Hematopoietic multipotent progenitor cell (in vitro differentiated cells): Measurements from ENCODE around the gene SRGN. TPM values are rescaled to one million over a fixed set of nuclear protein-coding genes. Genes with fewer than 3 reads are reported as not detected.
A peak's percentile ranks its signal among the peaks of the same experiment; 100 is the strongest.
"Not testable (repeated sequence)": the region's sequence is repeated elsewhere in the genome, so short reads cannot be mapped to it uniquely, and the experiment has no call there.

Source experiments
- DNase-seq, 3 donors: peaks; one replicate each; pipeline ENCODE4 v3.0.0-alpha.2; 2011 to 2015; ENCODE audit warnings: low read depth in 2 of 3, low spot score in 2 of 3
- total RNA-seq: library from RNA; depleted of rRNA; stranded (reverse); fragments of >200 nt; gene quantifications from one replicate; pipeline ENCODE4 v1.2.3, GENCODE V29; 2012

SRGN gene, protein sequence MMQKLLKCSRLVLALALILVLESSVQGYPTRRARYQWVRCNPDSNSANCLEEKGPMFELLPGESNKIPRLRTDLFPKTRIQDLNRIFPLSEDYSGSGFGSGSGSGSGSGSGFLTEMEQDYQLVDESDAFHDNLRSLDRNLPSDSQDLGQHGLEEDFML
- 265 TPM for total RNA-seq

DNA sequence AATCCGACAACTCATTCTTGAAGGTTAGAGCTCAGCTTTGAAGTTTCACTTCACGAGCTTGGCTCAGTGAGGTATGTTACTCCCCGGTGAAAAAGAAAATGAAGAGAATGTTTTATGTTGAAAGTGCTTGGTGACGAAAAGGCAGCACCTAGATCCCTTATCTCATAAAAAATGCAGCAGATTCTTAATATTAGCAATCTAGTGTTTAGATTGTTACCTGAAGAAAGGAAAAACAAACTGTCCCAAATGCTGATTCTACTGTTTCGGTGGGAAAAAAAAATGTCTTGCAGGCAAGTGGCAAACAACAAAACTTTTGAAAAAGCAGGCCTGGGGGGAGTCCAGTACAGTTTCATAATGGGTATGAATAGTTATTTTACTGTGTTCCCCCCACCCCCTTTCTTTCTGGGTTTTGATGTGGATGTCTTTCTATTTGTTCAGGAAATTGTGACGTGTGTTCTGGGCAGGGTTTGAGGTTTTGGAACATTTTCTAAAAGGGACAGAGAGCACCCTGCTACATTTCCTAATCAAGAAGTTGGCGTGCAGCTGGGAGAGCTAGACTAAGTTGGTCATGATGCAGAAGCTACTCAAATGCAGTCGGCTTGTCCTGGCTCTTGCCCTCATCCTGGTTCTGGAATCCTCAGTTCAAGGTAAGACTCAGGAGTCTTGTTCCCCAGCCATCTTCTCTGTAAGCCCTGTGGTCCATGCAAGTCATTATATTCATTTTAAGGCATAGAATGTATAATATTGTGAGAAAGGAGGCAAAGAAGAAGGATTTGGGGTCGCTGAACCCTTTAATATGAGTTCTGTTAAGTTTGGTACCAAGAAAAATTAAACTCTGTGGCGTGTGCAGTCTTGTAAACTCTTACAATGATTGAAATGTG lies at the start of gene SRGN:
TSS of gene SRGN (plus strand) at position 514 of the 881 bp plus-strand sequence. CDS start at position 569, 55 bp downstream.
- peak; percentile 79 to 97 (median 88) for DNase-seq

DNA sequence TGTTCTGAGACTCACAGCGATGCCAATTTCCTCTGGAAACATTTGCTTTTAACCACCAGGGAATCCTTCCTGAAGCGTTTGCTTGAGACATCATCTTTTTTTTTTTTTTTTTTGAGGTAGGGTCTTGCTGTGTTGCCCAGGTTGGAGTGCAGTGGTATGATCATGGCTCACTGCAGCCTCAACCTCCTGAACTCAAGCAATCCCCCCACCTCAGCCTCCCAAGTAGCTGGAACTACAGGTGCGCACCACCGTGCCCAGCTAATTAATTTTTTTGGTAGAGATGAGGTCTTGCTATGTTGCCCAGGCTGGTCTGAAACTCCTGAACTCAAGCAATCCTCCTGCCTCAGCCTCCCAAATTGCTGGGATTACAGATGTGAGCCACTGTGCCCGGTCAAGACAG lies 47.0 kb upstream of the SRGN start:
- not testable (repeated sequence) for DNase-seq

DNA sequence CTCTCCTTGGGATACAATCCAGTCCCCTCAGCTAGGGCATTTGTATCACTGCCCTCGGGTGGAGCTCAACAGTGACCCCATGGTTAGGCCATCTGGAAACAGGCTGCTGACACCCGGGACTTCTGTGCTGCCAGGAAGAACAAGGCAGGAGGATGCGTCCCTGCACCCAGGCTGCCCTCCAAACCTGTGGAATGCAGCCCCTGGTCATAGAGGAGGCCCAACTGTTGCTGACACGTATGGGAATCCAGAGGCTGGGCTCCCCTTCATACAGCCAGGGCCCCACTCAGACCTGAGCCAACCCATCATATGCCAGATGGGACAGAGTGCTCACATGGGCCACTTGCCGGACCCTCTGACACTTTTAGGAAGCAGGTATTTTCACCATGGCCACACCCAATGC lies 45.5 kb upstream of the SRGN start:
- DNase-seq = no peak

DNA sequence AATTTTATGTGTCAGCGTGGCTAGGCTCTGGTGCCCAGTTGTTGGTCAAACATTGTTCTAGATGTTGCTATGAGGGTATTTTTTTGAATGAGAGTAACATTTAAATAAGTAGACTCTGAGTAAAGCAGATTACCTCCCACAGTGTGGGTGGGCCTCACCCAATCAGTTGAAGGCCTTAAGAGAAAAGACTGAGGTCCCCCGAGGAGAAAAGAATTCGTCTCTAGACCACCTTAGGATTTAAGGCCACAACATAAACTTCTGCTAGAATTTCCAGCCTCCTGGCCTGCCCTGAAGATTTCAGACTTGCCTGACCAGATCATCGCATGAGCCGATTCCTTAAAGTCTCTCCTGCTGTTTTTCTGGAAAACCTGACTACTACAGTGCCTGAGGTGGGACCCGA lies 45.1 kb upstream of the SRGN start:
- no peak for DNase-seq

DNA sequence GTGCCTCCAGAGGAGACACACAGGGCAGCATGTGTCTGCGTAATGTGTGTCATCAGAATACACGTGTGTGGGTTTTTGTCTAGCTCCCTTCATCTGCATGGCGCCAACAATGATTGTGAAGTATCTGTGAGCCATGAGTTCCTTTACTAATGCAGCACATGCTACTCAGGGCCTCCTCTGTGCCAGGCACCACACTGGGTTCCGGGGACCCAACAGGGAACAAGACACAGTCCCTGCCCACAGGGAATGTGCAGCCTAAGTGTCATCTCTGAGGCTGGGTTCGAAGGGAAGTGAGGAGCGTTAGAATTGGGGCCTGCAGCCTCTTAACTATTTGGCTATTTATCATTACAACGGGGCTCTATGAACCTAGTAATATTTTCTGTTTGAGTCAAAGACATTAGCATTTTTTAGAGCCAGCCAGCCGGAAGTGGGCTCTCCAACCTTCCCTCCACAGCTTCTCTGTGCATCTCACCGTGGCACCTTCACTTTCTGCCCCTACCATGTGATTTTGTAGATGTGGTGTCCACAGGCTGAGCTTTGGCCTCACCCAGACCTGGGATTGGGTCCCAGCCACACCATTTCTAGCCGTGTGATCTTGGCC lies 43.9 kb upstream of the SRGN start:
- no peak for DNase-seq

DNA sequence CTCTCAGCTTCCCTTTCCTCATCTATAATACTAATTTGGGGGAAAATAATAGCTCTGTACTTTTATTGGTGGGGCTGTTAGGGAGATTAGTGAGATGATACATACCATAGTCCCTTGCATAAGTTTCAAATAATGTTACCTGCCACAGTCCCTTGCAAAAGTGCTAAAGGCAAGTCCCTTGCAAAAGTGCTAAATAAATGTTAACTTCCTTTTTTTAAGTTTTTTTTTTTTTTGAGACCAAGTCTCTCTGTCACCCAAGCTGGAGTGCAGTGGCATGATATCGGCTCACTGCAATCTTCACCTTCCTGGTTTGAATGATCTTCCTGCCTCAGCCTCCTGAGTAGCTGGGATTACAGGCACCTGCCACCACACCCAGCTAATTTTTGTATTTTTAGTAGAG lies 43.4 kb upstream of the SRGN start:
- peak in 1 of 3 donors; percentile 62 for DNase-seq

DNA sequence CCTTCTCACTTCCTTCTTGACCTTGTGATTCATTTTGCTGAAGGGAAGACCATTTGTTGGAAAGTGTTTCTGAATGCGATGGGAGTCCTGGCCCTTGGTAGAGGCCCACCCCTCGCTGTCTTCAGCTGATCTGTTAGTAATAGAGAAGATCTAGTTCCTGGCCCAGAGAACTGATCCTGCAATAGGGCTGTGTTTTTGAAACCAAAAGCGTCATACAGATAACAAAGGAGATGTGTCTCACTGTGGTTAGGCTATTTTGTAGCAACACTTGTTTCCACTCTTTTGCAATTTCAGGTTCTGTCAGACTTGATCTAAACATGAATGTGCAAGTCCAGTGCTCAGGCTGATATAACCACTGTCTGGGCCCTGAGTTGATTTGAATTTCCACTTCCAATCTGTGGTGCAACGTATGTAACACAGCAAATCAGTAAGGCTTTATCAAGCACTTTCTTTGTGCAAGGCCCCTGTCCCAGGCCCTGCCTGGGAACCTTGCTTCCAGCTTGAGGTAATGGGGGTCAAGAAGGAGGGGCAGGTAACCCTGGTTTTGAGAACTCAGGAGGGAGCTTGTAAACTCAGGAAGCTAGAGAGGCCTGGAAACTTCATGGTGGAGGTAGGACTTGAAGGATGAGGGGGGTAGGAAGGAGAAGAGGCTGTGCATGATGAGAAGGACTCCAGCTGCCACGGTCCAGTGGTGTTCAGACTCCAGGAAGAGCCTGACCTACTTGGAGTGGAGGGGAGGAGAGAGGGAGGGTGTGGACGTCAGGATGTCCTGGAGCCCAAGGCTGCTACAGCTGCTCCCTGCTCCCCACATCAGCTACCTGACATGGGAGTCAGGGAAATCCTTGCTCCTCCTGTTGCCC lies 42.2 kb upstream of the SRGN start:
- DNase-seq = peak in 1 of 3 donors; percentile 51

DNA sequence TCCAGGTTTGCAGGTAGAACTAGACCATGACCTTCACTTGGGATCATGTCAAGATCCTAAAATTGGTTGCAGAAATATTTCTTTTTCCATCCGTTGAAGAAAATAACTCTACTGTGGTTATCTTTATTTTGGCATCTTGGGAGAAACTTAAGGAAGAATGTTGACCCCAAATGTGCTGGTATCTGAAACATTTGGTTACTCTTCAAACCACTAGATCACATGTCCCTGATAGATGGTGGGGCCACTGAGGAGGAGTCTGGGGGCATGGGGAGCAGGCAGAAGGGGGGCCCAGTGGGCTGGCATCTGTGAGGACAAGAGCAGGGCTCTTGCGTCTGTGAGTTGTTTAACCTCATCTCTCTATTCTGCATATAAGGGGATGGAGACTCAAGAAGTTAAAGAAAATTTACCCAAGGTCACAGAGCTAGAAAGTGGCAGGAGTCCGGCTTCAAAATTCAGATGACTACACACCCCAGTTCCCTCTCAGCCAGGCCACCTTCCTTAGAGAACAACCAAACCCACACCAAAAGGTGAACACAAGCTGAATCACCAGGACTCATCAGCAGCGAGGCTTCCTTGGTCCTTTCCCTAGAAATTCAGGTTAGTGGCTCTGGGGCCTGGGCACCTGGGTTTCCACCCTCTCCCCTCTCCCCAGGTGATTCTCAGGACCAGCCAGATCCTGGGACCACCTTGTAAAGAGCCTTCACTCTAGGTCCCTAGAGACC lies 40.6 kb upstream of the SRGN start:
- no peak for DNase-seq

DNA sequence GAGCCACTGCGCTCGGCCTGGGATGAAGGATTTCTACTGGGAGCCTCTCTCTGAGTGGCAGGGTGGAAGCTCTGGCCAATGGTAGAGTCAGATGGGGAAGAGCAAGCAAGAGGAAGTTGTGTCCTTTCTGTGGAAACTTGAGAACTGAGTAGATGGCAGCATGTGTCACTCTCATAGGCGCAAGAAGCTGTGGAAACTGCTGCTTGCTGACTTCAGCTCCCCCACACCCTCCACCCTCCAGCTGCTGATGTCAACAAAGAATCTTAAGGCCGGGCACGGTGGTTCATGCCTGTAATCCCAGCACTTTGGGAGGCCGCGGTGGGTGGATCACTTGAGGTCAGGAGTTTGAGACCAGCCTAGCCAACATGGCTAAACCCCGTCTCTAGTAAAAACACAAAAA lies 39.8 kb upstream of the SRGN start:
- peak in 1 of 3 donors; percentile 48 for DNase-seq

DNA sequence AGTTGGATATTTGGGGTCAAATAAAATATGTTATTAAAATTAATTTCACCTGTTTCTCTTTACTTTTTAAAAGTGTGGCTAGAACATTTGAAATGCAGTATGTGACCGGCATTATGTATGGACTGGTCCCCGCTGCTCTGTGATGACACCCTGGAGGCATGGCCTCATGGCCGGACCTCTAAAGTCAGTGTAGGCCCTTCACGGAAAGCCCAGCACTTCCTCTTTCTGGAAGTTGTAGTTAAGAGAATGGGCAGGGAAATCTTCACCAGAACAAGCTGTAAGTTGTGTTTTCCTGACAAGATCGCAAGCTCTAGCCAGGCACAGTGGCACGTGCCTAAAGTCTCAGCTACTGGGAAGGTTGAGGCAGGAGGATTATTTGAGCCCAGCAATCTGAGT lies 38.3 kb upstream of the SRGN start:
- no peak for DNase-seq

DNA sequence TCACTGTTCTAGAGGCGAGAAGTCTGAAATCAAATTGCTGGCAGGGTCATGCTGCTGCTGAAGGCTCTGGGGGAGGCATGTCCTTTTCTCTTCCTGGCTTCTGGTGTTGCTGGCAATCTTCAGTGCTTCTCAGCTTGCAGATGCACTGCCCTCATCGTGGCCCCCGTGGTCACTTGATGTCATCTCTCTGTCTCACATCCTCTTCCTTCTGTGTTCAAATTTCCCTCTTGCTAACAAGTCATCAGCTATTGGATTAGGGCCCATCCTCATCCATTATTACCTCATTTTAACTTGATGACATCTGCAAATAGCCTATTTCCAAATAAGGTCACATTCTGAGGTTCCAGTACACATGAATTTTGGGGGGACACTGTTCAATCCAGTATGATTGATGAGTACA lies 36.6 kb upstream of the SRGN start:
- DNase-seq = peak in 1 of 3 donors; percentile 29

DNA sequence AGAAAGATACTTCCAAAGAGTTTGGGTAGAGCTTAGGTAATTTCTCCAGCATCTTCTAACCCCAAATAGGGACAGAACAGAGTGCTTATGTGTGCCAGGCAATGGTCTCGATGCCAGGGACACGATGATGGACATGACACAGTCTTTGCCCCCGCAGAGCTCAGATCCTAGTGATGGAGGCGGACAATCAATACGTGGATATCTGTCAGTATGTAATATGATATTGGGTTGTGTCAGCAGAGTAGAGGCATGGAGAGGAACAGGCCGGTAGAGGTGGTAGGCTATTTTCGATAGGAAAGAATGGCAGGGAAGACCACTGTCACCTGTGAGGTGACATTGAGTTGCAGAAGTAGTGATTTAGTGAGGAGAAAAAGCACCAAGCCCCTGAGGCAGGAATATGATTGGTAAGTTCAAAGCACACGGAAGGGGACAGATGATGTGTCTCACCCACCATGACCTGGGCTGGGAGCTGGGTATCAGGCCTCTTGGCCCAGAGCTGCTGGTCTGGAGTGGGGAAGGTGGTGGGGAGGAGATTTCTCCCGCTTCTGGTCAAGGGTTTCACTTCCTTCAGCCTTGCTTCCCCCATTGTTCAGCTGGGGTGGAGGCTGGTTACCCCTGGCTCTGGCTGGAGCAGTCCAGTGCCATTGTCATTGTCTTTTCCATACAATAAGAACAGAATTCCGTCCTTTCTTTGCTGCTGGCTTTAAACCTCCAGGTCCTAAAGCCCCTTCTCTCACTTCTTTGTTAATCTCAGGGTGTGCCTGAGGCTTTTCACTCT lies 36.0 kb upstream of the SRGN start:
- DNase-seq = no peak

DNA sequence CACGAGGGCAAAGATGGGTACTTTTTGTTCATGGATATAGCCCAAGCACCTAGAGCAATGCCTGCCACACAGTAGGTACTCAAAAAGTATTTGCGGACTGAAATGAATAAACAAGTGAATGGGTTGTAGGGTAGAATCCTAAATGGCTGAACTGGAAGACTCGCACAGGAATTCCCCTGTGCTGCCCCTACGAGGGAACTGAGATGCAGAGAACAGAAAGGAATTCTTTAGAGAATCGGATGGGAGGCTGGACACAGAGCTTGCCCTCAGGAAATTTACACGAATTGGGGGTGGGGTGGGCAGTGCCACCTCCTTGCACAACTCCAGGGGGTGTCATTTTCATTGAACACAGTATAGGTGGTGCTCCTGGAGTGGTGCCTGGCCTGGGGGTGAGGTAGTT lies 35.2 kb upstream of the SRGN start:
- no peak for DNase-seq

DNA sequence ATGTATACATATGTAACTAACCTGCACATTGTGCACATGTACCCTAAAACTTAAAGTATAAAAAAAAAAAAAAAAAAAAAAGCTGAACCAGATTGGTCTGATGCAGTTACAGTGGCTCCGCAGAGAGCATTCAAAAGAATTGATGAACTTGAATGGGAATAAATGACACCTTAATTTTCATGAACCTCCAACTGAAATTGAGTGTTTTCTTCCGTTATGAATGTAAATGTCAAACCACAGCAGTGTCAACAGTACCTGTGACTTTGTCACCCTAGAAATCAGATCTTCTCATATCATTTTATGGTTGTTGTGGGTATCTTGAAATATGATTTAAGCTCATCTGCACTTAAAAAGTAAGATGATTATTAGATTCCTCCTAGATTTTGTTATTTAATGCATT lies 32.7 kb upstream of the SRGN start:
- no peak for DNase-seq

DNA sequence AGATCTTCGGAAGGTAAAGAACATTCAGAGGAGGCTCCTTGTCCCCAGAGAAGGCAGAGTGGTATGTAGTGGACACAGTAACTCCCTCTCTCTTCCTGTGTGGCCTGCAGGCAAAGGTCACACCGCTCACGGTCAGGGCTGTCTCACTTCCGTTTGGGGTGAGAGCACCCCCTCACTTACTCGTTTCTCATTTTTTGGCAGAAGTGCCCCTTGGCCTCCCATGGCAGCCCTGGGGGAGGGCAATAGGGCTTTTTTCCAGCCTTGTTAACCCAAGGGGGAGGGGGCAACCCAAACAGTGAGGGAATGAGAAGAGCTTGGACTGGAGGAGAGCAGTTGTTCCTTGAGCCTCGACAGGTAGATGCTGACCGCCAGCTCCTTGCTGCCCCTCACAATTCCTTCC lies 31.8 kb upstream of the SRGN start:
- DNase-seq = no peak

DNA sequence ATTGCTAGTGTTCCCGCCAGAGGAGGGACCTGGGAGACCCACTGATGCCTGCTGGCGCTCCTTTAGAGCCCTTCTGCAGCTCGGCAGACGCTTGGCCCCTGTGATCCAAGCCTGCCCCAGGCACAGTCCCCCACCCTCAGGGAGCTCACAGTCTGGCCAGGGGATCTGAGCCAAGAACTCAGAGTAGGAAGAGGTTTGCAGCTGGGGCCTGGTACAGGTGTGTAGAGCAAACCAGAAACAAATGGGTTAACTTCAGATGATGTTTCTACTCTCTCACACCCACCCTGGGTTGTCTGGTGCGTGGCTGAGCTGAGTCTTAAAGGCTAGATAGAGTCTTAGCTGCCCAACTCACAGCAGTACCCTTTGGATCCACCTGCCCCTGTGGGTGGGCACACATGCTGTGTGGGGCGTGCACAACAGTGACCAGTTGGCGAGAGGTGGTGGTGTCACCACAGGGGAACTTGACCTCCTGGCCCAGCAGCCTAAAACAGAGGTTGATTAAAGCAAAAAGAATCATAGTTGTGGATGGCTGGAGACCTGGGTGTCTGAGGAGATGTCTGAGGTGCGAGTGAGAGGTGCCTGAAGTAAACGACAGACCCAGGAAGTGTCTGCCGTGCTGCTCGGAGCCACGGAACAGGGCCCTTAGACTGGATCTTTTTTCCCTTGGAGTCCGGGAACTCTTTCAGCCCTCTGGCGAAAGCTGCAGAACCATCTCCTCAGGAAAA lies 31.2 kb upstream of the SRGN start:
- no peak for DNase-seq

DNA sequence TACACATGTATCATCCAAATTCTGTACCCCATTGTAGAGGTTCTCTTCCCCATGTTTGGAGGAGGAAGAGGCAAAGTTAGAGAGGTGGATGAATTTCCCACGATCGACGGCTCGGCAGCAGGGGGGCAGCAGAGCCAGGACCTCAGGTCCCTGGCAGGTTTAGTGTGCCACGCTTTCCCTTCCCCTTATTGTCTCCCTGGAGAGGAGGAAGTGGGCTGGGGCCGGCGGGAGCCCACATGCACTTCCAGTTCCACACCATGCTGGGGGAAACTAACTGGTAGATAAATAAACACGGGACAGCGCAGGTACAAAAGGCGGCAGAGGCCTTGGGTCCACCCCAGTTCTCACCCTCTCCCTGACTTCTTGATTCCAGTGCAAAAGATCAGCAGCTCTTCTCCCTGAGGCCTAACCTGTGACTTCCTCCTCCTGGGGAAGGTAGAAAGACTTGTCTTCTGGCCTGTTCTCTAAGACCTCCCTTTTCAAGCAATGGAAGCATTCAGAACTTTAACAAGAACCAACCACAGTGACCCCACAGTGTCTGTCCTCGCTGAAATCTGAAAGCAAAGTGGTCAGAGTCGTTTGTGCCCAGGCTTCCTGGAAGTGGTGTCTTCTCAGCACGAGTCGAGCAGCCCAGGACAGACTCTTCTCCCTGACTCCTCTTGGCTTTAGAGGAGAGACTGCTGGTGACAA lies 30.5 kb upstream of the SRGN start:
- peak in 1 of 3 donors; percentile 52 for DNase-seq

DNA sequence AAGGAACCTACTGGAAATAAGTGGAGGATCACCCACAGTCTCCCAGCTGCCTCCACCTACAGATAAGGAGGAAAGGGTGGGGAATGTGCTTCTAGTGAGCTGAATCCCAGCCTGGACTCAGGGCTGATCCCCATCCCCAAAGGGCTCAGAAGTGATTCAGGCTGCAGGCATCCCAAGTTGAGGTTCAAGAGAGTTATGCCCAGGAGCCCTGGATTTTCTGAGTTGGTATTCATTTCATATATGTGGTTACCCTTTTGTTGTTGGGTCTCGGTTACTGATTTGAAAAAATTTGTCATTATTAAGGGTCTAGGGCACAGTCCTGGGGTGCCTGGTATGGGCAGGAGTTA lies 30.0 kb upstream of the SRGN start:
- DNase-seq = no peak
